ENCODE data around the gene GJB2. TPM values are rescaled to one million over a fixed set of nuclear protein-coding genes. Genes with fewer than 3 reads are reported as not detected.

Gene GJB2
- total and polyA plus RNA-seq, 2 experiments from 2014 or later, result not detected

DNA sequence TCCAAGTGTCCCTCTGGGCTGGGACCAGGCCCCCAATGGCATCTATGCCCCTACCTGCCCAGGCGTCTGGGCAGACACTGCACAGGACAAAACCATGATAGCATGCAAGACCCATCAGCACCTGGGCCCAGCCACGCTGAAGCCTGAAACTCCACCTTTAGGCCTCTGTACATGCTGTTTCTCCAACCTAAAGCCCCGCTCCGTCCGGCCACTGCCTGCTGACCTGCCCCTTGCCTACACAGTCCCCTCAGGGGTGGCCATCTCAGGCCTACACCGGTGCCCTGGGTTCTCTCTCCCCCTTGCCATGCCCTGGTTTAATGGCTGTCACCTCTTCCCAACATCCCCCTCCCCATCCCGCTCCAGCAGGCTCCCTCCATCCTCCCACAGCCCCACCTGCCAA lies 47.2 kb downstream of the GJB2 start:
- Mint-ChIP-seq H3K4me3 (no peak overlapping the region), H3K36me3 (ENCODE audit: low read depth) (no peaks in the 10 kb centered on the region), H3K27ac (no peak overlapping the region), H3K4me1 (peaks cover 16% of the 10 kb centered on the region), H3K27me3 (ENCODE audit: insufficient read depth, low read depth, poor library complexity) (peaks cover 27% of the 10 kb centered on the region), H3K9me3 (peaks cover 6% of the 10 kb centered on the region; the same call in 2 of the 3 replicates)
- no peaks in the 10 kb centered on the region for H3K79me2 ChIP-seq (replicated peaks; ENCODE audit: insufficient read depth)
- H3F3A ChIP-seq (replicated peaks; ENCODE audit: low read depth), result 0 out of 2 replicates have a peak, but pooled peaks cover 4% of the 10 kb centered on the region
- H3K4me2 ChIP-seq, result no peak overlapping the region
- TF ChIP-seq, protein P1, sequence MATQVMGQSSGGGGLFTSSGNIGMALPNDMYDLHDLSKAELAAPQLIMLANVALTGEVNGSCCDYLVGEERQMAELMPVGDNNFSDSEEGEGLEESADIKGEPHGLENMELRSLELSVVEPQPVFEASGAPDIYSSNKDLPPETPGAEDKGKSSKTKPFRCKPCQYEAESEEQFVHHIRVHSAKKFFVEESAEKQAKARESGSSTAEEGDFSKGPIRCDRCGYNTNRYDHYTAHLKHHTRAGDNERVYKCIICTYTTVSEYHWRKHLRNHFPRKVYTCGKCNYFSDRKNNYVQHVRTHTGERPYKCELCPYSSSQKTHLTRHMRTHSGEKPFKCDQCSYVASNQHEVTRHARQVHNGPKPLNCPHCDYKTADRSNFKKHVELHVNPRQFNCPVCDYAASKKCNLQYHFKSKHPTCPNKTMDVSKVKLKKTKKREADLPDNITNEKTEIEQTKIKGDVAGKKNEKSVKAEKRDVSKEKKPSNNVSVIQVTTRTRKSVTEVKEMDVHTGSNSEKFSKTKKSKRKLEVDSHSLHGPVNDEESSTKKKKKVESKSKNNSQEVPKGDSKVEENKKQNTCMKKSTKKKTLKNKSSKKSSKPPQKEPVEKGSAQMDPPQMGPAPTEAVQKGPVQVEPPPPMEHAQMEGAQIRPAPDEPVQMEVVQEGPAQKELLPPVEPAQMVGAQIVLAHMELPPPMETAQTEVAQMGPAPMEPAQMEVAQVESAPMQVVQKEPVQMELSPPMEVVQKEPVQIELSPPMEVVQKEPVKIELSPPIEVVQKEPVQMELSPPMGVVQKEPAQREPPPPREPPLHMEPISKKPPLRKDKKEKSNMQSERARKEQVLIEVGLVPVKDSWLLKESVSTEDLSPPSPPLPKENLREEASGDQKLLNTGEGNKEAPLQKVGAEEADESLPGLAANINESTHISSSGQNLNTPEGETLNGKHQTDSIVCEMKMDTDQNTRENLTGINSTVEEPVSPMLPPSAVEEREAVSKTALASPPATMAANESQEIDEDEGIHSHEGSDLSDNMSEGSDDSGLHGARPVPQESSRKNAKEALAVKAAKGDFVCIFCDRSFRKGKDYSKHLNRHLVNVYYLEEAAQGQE (IDR thresholded peaks at IDR 0.05; ENCODE audit: unreplicated experiment), result no peak
- TF ChIP-seq ZNF114 (CRISPR knock-in tag; IDR thresholded peaks at IDR 0.05), result no peak
- no peak for TF ChIP-seq CREB1 (CRISPR knock-in tag; IDR thresholded peaks at IDR 0.05; ENCODE audit: low read depth)
- TF ChIP-seq, protein P2, sequence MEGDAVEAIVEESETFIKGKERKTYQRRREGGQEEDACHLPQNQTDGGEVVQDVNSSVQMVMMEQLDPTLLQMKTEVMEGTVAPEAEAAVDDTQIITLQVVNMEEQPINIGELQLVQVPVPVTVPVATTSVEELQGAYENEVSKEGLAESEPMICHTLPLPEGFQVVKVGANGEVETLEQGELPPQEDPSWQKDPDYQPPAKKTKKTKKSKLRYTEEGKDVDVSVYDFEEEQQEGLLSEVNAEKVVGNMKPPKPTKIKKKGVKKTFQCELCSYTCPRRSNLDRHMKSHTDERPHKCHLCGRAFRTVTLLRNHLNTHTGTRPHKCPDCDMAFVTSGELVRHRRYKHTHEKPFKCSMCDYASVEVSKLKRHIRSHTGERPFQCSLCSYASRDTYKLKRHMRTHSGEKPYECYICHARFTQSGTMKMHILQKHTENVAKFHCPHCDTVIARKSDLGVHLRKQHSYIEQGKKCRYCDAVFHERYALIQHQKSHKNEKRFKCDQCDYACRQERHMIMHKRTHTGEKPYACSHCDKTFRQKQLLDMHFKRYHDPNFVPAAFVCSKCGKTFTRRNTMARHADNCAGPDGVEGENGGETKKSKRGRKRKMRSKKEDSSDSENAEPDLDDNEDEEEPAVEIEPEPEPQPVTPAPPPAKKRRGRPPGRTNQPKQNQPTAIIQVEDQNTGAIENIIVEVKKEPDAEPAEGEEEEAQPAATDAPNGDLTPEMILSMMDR (conservative IDR thresholded peaks at IDR 0.05; ENCODE audit: low read depth in 2 of 2), result no peak
- TF ChIP-seq EZH2phosphoT487 (IDR thresholded peaks at IDR 0.05; ENCODE audit: unreplicated experiment), result no peak
- TF ChIP-seq NANOG (IDR thresholded peaks at IDR 0.05; ENCODE audit: borderline replicate concordance), result no peak
- no peak for TF ChIP-seq ZNF331 (CRISPR knock-in tag; IDR thresholded peaks at IDR 0.05; ENCODE audit: low read depth)
- no peak for DNase-seq (ENCODE audit: low spot score)
- H3K4me3 ChIP-seq, result no peak overlapping the region
- H3K27ac ChIP-seq (ENCODE audit: low read depth), result no peak overlapping the region
- no peaks in the 10 kb centered on the region for H3K9me2 ChIP-seq (ENCODE audit: insufficient read depth)
- H3K36me3 ChIP-seq (ENCODE audit: insufficient read depth), result no peaks in the 10 kb centered on the region
- no peak overlapping the region for H2AFZ ChIP-seq
- peaks cover 7% of the 10 kb centered on the region for H3K4me1 ChIP-seq (ENCODE audit: insufficient read depth)
- no peak for ATAC-seq
- H4K20me1 ChIP-seq (replicated peaks; ENCODE audit: insufficient read depth), result no peaks in the 10 kb centered on the region
- H3K27me3 ChIP-seq (ENCODE audit: insufficient read depth), result peaks cover 18% of the 10 kb centered on the region

DNA sequence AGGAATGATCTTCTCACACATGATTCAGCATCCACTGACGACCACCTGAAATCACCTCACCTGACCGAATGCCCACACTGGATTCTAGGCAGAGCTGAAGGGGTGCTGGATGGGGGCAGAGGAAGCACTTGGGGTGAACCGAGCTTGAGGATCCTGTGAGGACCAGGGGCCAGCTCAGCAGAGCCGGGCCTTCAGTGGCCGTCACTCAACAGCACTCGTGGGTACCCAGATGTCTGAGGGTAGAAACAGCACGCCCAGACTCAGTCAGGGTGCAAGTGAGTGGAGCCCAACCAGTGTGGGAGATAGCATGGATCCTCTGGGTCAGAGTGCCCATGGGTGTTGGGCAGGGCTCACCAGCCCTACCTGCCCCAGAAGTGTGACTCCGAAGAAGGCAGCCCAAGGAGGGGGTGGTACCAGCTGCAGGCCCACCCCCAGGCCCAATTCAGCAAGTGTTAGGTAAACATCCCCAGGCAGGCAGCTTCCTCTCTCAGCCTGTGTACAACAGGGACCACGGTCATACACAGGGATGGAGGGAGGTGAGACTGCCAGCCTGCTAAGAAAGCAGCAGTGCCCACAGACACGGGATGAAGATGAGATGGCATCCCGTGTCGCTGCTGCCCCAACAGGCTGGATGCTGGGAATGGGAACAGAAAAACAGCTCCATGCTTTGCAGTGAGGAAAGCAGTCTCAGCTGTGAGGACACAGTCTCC lies 48.4 kb downstream of the GJB2 start:
- ATAC-seq, result no peak
- peaks cover 16% of the 10 kb centered on the region for H3K4me1 Mint-ChIP-seq
- DNase-seq (ENCODE audit: low spot score), result no peak
- Histone ChIP-seq H4K20me1 (replicated peaks; ENCODE audit: insufficient read depth) (no peaks in the 10 kb centered on the region), H2AFZ (no peak overlapping the region), H3K4me3 (no peak overlapping the region), H3K9me2 (ENCODE audit: insufficient read depth) (no peaks in the 10 kb centered on the region), H3F3A (replicated peaks; ENCODE audit: low read depth) (0 out of 2 replicates have a peak, but pooled peaks cover 4% of the 10 kb centered on the region), H3K27ac (ENCODE audit: low read depth) (no peak overlapping the region), H3K36me3 (ENCODE audit: insufficient read depth) (no peaks in the 10 kb centered on the region), H3K4me1 (ENCODE audit: insufficient read depth) (peaks cover 7% of the 10 kb centered on the region), H3K79me2 (replicated peaks; ENCODE audit: insufficient read depth) (no peaks in the 10 kb centered on the region), H3K27me3 (ENCODE audit: insufficient read depth) (peaks cover 18% of the 10 kb centered on the region), H3K4me2 (no peak overlapping the region)
- H3K4me3 Mint-ChIP-seq, result no peak overlapping the region
- no peaks in the 10 kb centered on the region for H3K36me3 Mint-ChIP-seq (ENCODE audit: low read depth)
- H3K27me3 Mint-ChIP-seq (ENCODE audit: insufficient read depth, low read depth, poor library complexity), result peaks cover 23% of the 10 kb centered on the region
- H3K9me3 Mint-ChIP-seq, result peaks cover 6% of the 10 kb centered on the region; the same call in 2 of the 3 replicates
- no peak overlapping the region for H3K27ac Mint-ChIP-seq
- TF ChIP-seq JUNB (IDR thresholded peaks at IDR 0.05; ENCODE audit: unreplicated experiment) (no peak), NANOG (IDR thresholded peaks at IDR 0.05; ENCODE audit: borderline replicate concordance) (no peak)
- TF ChIP-seq, protein P3, sequence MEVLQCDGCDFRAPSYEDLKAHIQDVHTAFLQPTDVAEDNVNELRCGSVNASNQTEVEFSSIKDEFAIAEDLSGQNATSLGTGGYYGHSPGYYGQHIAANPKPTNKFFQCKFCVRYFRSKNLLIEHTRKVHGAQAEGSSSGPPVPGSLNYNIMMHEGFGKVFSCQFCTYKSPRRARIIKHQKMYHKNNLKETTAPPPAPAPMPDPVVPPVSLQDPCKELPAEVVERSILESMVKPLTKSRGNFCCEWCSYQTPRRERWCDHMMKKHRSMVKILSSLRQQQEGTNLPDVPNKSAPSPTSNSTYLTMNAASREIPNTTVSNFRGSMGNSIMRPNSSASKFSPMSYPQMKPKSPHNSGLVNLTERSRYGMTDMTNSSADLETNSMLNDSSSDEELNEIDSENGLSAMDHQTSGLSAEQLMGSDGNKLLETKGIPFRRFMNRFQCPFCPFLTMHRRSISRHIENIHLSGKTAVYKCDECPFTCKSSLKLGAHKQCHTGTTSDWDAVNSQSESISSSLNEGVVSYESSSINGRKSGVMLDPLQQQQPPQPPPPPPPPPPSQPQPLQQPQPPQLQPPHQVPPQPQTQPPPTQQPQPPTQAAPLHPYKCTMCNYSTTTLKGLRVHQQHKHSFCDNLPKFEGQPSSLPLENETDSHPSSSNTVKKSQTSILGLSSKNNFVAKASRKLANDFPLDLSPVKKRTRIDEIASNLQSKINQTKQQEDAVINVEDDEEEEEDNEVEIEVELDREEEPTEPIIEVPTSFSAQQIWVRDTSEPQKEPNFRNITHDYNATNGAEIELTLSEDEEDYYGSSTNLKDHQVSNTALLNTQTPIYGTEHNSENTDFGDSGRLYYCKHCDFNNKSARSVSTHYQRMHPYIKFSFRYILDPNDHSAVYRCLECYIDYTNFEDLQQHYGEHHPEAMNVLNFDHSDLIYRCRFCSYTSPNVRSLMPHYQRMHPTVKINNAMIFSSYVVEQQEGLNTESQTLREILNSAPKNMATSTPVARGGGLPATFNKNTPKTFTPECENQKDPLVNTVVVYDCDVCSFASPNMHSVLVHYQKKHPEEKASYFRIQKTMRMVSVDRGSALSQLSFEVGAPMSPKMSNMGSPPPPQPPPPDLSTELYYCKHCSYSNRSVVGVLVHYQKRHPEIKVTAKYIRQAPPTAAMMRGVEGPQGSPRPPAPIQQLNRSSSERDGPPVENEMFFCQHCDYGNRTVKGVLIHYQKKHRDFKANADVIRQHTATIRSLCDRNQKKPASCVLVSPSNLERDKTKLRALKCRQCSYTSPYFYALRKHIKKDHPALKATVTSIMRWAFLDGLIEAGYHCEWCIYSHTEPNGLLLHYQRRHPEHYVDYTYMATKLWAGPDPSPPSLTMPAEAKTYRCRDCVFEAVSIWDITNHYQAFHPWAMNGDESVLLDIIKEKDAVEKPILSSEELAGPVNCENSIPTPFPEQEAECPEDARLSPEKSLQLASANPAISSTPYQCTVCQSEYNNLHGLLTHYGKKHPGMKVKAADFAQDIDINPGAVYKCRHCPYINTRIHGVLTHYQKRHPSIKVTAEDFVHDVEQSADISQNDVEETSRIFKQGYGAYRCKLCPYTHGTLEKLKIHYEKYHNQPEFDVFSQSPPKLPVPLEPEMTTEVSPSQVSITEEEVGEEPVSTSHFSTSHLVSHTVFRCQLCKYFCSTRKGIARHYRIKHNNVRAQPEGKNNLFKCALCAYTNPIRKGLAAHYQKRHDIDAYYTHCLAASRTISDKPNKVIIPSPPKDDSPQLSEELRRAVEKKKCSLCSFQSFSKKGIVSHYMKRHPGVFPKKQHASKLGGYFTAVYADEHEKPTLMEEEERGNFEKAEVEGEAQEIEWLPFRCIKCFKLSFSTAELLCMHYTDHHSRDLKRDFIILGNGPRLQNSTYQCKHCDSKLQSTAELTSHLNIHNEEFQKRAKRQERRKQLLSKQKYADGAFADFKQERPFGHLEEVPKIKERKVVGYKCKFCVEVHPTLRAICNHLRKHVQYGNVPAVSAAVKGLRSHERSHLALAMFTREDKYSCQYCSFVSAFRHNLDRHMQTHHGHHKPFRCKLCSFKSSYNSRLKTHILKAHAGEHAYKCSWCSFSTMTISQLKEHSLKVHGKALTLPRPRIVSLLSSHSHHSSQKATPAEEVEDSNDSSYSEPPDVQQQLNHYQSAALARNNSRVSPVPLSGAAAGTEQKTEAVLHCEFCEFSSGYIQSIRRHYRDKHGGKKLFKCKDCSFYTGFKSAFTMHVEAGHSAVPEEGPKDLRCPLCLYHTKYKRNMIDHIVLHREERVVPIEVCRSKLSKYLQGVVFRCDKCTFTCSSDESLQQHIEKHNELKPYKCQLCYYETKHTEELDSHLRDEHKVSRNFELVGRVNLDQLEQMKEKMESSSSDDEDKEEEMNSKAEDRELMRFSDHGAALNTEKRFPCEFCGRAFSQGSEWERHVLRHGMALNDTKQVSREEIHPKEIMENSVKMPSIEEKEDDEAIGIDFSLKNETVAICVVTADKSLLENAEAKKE (CRISPR knock-in tag; IDR thresholded peaks at IDR 0.05), result no peak
